Measurements from ENCODE around the gene CIAPIN1. TPM values are rescaled to one million over a fixed set of nuclear protein-coding genes. Genes with fewer than 3 reads are reported as not detected.

The CIAPIN1 gene
- total RNA-seq, 4 donors from 2014 or later = 37.7 to 65.5 (median 46.2) TPM

GRCh38 chr16:57473906-57474305 lies 26.7 kb upstream of the CIAPIN1 start:
- no peak for DNase-seq
- Histone ChIP-seq H3K4me1 (peaks cover 6 to 67% (median 12%) of the 10 kb centered on the region in 4 donors), H3K9me3 (no peaks in the 10 kb centered on the region), H3K27me3 (no peaks in the 10 kb centered on the region), H3K36me3 (peaks cover 0 to 60% (median 0%) of the 10 kb centered on the region in 3 donors), H3K4me3 (no peak overlapping the region), H3K27ac (no peak overlapping the region)
- TF ChIP-seq POLR2A (IDR thresholded peaks at IDR 0.05) (no peak), CTCF (IDR thresholded peaks at IDR 0.05) (no peak)

DNA sequence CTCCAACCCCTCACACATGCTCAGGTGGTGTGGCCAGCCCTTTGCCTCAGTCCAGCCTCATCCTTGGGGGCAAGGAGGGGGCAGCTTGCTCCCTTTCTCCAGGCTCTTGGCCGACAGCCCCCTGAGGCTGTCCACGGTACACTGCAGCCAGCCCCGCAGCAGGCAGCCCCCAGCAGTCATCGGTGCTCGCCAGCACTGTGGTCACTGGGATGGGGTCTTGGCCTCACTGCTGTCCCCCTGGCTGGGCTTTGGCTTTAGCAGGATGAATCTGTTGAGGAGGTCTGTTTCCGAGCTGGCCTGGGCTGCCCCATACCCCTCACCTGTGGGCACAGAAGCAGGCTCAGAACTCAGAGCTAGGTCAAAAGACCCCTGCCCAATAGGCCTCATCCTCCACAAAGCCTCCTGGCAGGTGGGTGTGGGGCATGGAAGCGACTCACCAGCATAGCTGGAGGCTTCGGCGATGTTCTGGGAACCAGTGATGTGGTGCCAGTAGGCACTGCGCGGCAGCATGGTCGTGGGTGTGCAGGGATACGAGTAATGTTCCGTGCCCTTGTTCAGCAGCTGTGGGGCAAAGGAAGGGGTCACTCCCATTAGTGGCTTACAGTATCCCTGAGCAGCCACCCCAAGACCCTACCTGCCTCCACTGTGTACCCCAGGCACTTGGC lies 26.1 kb upstream of the CIAPIN1 start:
- Histone ChIP-seq H3K4me1 (peaks cover 5 to 62% (median 10%) of the 10 kb centered on the region in 4 donors), H3K27ac (peak overlapping the region in 2 of 4 donors; percentile 71 to 81), H3K9me3 (no peaks in the 10 kb centered on the region), H3K4me3 (no peak overlapping the region), H3K27me3 (no peaks in the 10 kb centered on the region), H3K36me3 (peaks cover 0 to 66% (median 0%) of the 10 kb centered on the region in 3 donors)
- TF ChIP-seq CTCF (IDR thresholded peaks at IDR 0.05) (no peak), POLR2A (IDR thresholded peaks at IDR 0.05) (no peak)
- DNase-seq = peak in 1 of 3 donors; percentile 5

DNA sequence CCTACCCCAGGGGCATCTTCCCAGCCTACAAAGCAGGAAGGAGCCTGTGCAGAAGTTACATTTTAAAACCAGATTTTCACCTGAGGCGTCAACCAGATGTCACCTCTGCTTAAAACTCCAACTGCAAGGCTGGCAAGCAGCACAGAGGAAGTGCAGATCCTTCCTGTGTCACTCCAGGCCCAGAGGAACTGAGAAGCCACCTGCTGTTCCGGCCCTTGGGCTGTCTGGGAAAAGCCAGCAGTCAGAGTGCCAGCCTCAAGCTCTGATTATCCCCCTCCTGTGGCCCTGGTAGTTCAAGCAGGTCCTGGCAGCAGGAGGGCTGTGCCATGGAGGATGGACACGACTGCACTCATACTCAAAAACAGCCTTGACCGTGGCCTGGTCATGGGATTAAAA lies 25.5 kb upstream of the CIAPIN1 start:
- no peaks in the 10 kb centered on the region for H3K9me3 ChIP-seq
- no peak for TF ChIP-seq CTCF (IDR thresholded peaks at IDR 0.05)
- no peak for TF ChIP-seq POLR2A (IDR thresholded peaks at IDR 0.05)
- no peaks in the 10 kb centered on the region for H3K27me3 ChIP-seq
- no peak overlapping the region for H3K4me3 ChIP-seq
- peak overlapping the region in 3 of 4 donors; percentile 26 to 81 (median 71) for H3K27ac ChIP-seq
- peak in 1 of 3 donors; percentile 10 for DNase-seq
- peaks cover 0 to 56% (median 8%) of the 10 kb centered on the region in 4 donors for H3K4me1 ChIP-seq
- peaks cover 0 to 72% (median 0%) of the 10 kb centered on the region in 3 donors for H3K36me3 ChIP-seq

DNA sequence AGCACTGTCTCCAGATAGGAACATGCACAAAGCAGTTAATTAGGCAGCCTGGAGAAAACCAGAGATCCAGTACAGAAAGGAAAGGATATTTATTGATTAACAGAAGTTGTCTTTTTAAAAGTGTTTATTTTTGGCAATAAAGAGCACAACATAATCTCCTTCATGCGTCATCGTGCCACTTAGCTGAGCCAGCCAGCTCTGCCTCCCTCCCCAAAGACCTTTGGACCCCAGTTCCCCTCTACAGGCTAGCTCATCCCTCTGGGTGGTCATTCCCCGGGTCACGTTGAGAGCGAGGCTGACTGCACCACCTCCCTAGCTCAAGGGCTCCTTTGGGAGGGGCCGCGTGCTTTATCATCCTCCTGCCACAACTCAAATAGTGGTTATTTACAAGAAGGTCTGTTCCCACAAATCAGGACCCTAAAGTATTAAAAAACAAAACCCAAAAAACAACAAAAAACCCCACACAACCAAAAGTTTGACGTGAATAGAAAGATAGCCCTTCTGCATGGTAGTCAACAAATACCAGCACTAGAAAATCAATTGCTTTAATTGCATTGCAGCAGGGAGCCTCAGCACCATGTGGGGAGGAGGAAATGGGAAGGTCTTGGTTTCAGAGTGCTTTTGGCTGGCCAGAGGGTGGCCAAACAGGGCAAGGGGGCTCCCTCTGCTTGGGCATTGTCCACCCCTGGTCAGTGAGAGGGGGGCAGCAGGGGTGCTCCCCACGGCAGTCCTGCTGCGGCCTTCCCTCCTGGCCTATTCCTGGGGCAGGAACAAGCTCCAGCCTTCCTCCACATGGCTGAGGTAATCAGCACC lies 24.9 kb upstream of the CIAPIN1 start:
- H3K36me3 ChIP-seq = peaks cover 0 to 78% (median 0%) of the 10 kb centered on the region in 3 donors

More for the DNA sequence above, 24.9 kb upstream of the CIAPIN1 start:
- peak overlapping the region in 3 of 4 donors; percentile 26 to 81 (median 71) for H3K27ac ChIP-seq
- DNase-seq = peak; percentile 13 to 83 (median 79)
- no peaks in the 10 kb centered on the region for H3K9me3 ChIP-seq
- no peaks in the 10 kb centered on the region for H3K27me3 ChIP-seq
- H3K4me1 ChIP-seq = peaks cover 0 to 52% (median 8%) of the 10 kb centered on the region in 4 donors
- H3K4me3 ChIP-seq = no peak overlapping the region
- peak in 1 of 2 donors; percentile 39 for TF ChIP-seq POLR2A (IDR thresholded peaks at IDR 0.05)
- TF ChIP-seq CTCF (IDR thresholded peaks at IDR 0.05) = no peak
